ENCODE measurements around the gene IFITM10. TPM values are rescaled to one million over a fixed set of nuclear protein-coding genes. Genes with fewer than 3 reads are reported as not detected.

IFITM10 gene
- total RNA-seq, 2 donors from 2014 or later: 0.17 to 0.42 TPM

DNA sequence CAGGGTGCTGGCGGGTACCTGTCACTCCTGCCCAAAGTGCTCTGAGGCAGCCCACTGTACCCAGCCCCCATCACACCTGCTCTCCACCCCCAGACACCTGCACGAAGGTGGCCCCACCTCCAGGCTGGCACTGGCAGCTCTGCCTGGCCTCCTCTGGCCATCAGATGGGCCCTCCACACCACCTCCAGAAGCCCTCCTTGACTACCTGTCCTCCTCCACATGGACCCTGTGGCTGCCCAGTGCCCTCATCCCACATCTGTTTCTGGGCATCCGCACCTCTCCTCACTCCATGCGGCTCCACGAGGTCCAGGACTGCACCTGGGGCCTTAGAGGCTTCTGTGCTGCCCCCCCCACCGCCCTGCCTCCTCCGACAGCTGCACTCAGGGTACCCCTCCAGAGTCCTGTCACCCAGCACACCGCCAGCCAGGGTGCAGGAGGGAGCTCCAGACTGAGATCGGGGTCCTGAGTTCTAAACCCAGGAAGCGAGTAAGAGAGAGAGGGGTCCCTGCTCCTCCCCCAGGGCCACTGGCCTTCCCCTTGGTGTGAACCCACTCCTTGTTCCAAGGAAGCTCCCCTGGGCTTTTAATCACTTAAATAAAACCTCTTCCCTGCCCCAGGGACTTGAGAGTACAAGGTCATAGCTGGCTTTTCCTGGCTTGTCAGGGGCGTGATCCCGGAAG lies 11.6 kb upstream of the IFITM10 start:
- H3K4me3 Mint-ChIP-seq: peak overlapping the region; percentile 59
- H3K27ac Mint-ChIP-seq: peak overlapping the region; percentile 43
- H3K27me3 Mint-ChIP-seq: no peaks in the 10 kb centered on the region
- H3K4me1 Mint-ChIP-seq: peaks cover 4% of the 10 kb centered on the region
- no peaks in the 10 kb centered on the region for H3K9me3 Mint-ChIP-seq
- ATAC-seq (replicated peaks): no peak
- no peaks in the 10 kb centered on the region for H3K36me3 Mint-ChIP-seq (ENCODE audit: low read depth)

DNA sequence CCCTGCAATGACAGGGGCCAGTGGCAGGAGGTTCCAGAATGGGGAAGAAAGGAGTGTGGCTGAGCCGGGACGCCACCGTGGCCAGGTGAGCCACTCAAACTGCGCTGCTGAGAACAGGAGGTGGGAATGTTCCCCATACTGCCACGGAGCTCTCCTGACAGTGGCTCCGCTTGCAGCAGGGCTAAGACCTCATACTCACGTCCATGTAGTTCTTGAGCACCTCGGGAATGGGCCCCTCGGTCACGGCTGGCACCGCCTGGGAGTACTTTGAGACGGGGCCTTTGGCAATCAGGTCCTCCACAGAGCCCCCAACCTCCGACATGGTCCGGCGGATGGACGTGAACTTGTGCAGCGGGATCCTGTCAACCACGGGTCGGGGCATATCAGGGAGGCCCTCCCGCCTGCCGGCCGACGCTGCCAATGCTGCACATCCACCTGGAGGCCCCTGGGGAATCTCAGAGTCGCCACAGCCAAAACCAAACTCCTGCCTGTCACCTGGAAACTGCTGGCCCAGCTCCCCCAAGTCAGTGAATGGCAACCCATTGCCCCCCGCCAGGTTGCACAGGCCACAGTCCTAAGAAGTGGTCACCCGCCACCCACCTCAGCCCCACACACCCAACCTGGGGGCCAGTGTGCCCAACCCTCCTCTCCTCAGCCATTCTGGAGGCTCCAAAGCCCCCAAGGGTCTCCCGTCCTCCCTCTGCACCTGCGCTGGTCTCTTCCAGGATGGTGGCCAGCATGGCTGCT lies 10.9 kb upstream of the IFITM10 start:
- Mint-ChIP-seq H3K9me3 (no peaks in the 10 kb centered on the region), H3K36me3 (ENCODE audit: low read depth) (no peaks in the 10 kb centered on the region), H3K27ac (no peak overlapping the region), H3K4me1 (peaks cover 4% of the 10 kb centered on the region), H3K27me3 (no peaks in the 10 kb centered on the region), H3K4me3 (no peak overlapping the region)
- no peak for ATAC-seq (replicated peaks)

DNA sequence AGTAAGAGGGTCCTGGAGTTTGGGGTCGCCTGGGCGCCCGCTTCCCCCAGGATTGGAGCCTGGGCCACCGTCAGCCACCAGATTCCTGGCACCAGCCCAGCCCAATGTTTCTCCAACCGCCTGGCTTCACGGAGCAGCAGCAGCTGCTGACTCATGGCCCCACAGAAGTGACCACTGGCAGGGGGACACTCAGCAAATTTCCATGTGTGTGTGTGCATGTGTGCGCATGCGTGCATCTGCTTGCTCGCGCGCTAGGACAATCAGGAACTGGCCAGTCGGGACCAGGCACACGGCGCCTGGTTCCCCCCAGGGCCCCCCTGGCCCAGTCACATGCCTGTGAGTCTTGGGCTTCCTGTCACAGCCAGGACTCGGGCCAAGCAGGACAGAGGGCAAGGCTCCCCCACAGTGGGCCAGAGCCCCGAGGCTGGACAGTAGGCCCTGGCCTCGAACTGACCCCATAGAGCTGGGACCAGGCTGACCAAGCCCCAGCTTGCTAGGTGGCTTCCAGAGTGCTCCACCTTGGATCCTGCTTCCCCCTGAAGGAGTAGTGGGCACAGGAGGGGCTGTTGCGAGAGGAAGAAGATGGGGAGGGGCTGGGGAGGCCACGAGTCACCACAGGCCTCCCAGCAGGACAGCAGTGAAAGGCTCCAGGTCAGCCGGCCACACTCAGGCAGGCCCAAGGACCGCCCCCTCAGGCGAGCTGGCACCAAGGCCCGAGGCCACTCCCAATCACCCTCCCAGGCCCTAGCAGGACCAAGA lies 10.1 kb upstream of the IFITM10 start:
- H3K9me3 Mint-ChIP-seq: no peaks in the 10 kb centered on the region
- no peak overlapping the region for H3K27ac Mint-ChIP-seq
- ATAC-seq (replicated peaks): no peak
- no peaks in the 10 kb centered on the region for H3K27me3 Mint-ChIP-seq
- H3K4me3 Mint-ChIP-seq: no peak overlapping the region
- peaks cover 4% of the 10 kb centered on the region for H3K4me1 Mint-ChIP-seq
- H3K36me3 Mint-ChIP-seq (ENCODE audit: low read depth): peaks cover 5% of the 10 kb centered on the region

- no peak for ATAC-seq (replicated peaks)
- Mint-ChIP-seq H3K9me3 (no peaks in the 10 kb centered on the region), H3K36me3 (ENCODE audit: low read depth) (peaks cover 11% of the 10 kb centered on the region), H3K27me3 (no peaks in the 10 kb centered on the region), H3K27ac (no peak overlapping the region), H3K4me1 (peaks cover 4% of the 10 kb centered on the region), H3K4me3 (no peak overlapping the region)
These were observed 9.4 kb upstream of the IFITM10 start for GRCh38 chr11:1759851-1760220.

GRCh38 chr11:1759151-1759850 lies 8.9 kb upstream of the IFITM10 start:
- Mint-ChIP-seq H3K4me1 (peaks cover 4% of the 10 kb centered on the region), H3K9me3 (no peaks in the 10 kb centered on the region), H3K4me3 (peak overlapping the region; percentile 59), H3K27ac (peak overlapping the region; percentile 87), H3K36me3 (ENCODE audit: low read depth) (peaks cover 16% of the 10 kb centered on the region), H3K27me3 (no peaks in the 10 kb centered on the region)
- ATAC-seq (replicated peaks): no peak

DNA sequence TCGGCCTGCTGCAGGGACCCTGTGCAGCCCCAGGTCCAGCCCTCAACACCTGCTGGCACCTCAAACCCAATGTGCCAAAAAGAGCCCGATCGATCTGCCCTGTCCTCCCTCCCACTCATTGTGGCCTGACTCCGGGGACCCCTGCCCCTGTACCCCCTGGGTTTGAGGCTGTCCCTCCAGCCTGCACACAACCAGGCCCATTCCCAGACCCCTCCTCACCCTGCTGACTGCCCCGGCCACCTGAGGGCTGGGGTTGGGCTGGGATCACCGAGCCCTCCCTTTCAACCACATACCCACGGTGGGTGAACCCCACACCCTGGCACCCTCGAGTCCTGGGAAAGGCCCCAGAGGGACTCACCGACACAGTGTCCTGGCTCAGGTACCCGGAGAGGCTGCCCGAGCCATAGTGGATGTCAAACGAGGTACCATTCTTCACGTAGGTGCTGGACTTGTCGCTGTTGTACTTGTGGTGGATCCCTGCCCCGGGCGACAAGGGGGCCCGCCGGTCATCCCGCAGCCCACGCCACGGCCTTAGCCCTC lies 8.3 kb upstream of the IFITM10 start:
- peaks cover 4% of the 10 kb centered on the region for H3K4me1 Mint-ChIP-seq
- peaks cover 18% of the 10 kb centered on the region for H3K36me3 Mint-ChIP-seq (ENCODE audit: low read depth)
- peak overlapping the region; percentile 87 for H3K27ac Mint-ChIP-seq
- H3K4me3 Mint-ChIP-seq: peak overlapping the region; percentile 59
- H3K9me3 Mint-ChIP-seq: no peaks in the 10 kb centered on the region
- no peaks in the 10 kb centered on the region for H3K27me3 Mint-ChIP-seq
- no peak for ATAC-seq (replicated peaks)

DNA sequence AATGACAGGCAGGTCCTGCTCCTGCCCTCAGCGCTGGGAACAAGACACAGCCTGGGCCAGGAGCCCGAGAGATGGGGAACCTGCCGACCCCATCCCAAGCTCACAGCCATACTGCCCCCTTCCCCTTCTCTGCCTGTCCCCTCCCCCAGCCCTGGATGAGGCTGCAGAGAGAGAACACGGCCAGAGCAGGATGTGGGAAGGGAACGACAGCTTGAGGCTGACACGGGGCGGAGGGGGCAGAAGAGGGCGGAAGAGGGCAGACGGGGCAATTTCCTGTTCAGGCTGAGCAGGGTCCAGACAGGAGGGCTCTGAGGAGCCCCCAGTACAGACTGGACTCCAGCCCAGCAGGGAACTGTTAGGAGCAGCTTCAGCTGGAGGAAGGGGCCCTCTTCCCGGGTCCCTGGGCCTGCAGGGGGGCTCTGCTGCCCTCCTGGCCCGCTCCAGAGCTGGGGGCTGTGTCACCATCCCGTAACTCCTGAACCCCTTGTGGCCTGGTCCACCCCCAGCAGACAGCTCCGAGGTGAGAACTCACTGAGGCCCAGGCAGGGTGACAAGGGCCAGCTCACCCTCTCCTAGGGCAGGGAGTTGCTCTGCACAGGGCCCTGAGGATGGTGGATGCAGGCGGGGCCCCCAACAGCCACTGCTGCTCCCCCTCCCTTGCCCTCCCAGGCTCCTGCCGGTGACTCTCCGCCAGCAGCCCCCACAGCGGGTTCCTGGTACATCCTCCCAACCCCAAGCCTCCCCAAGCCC lies 7.6 kb upstream of the IFITM10 start:
- Mint-ChIP-seq H3K4me3 (peak overlapping the region; percentile 59), H3K27me3 (no peaks in the 10 kb centered on the region), H3K36me3 (ENCODE audit: low read depth) (peaks cover 22% of the 10 kb centered on the region), H3K27ac (peak overlapping the region; percentile 87), H3K9me3 (no peaks in the 10 kb centered on the region), H3K4me1 (peaks cover 4% of the 10 kb centered on the region)
- peak; percentile 84 for ATAC-seq (replicated peaks)

DNA sequence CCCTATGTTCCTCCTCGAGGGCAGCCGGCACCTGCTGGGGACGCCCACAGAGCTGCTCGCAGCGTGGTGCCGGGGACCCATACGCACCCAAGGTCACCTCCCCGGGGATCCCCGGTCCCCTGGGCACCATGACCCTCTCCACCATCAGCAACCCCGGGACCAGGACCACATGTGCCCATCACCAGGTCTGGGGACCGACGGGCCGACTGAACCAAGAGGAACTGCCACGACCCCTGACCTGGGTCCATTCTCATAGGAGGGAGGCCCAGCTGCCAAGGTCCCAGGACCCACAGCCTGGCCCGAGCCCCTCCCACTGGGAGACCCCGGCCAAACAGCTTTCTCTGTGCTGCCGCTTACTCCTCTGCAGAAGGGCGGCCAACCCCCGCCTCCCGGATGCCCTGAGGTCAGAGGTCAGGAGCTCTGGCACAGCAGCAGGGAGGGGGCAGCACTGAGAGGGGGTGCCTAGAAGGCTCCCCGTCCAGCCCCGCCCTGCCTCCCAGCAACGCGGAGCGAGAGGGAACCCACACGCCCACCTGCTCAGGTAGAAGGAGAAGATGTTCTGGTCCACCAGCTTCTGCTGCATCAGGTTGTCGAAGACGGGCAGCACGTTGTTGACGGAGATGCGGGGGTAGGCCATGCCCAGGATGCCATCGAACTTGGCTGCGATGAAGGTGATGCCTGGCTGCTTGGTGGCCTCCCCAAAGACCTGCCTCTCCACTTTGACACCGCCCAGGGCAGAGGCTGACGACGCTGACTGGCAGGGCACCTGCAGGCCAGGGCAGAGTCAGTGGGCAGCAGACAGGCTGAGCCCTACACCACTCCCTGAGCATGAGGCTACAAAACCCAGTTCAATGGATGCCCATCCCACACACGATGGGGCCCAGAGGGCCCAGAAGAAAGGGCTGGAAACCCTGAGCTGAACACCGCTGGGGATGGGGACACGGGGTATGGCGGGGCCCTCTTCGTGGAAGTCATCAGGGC lies 6.7 kb upstream of the IFITM10 start:
- Mint-ChIP-seq H3K4me3 (peak overlapping the region; percentile 59), H3K27me3 (no peaks in the 10 kb centered on the region), H3K36me3 (ENCODE audit: low read depth) (peaks cover 27% of the 10 kb centered on the region), H3K27ac (peak overlapping the region; percentile 87), H3K4me1 (peaks cover 4% of the 10 kb centered on the region), H3K9me3 (no peaks in the 10 kb centered on the region)
- ATAC-seq (replicated peaks): no peak

DNA sequence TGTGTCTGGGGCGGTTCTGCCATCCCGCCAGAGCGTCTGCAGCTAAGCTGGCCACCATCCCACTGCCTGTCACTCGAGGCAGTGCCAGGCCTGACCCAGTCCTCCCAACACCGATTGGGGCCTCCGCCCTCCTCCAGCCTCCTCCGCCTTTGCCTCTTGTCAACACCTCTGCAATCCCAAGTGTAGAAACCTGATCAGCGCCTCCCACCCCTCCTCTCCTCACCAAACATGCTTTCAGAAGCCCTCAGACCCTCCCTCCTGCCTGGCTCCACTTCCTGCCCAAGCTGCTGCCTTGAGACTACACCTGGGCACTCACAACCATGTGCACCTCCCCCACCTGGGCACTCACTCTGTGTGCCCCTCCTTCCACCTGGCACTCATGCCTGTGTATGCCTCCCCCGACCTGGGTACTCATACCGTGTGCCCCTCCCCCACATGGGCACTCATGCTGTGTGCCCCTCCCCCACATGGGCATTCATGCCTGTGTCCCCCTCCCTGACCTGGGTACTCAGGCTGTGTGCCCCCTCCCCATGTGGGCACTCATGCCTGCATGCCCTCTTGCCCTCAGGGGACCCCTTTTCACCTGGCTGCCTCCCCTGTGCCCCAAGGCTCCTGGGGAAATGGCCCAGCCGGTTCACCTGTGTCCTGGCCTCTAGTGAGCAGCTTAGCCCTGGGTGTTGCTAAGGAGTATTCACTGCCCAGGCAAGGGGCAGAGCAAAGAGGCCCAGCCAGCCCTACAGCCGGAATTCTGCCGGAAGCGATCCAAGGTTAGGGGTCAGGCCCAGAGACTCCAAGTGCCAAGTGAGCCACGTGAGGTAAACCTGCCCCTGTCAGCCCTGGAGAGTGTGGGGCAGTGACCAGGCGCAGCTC lies 5.5 kb upstream of the IFITM10 start:
- Mint-ChIP-seq H3K27ac (no peak overlapping the region), H3K9me3 (no peaks in the 10 kb centered on the region), H3K4me1 (peaks cover 4% of the 10 kb centered on the region), H3K27me3 (no peaks in the 10 kb centered on the region), H3K36me3 (ENCODE audit: low read depth) (peaks cover 27% of the 10 kb centered on the region), H3K4me3 (no peak overlapping the region)
- ATAC-seq (replicated peaks): no peak

DNA sequence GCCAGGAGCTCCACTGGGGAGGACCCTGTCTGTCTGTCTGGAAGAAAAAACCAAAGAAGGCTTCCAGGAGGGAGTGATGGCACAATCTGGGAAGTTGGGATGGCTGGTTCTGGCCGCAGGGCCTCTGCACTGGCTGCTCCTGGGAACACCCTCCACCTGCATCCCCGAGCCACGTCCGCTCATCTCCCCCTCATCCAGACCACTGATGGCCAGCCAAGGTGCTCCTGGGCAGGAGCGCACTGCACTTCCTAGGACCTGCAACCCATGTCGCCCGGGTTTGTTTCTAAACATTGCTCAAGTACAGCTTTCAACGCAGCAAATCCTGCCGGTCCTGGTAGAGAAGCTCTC lies 4.9 kb upstream of the IFITM10 start:
- no peaks in the 10 kb centered on the region for H3K9me3 Mint-ChIP-seq
- no peak for ATAC-seq (replicated peaks)
- no peak overlapping the region for H3K4me3 Mint-ChIP-seq
- H3K27me3 Mint-ChIP-seq: peaks cover 3% of the 10 kb centered on the region
- peaks cover 27% of the 10 kb centered on the region for H3K36me3 Mint-ChIP-seq (ENCODE audit: low read depth)
- H3K27ac Mint-ChIP-seq: no peak overlapping the region
- peaks cover 4% of the 10 kb centered on the region for H3K4me1 Mint-ChIP-seq

GRCh38 chr11:1754376-1755150 lies 4.2 kb upstream of the IFITM10 start:
- peaks cover 27% of the 10 kb centered on the region for H3K36me3 Mint-ChIP-seq (ENCODE audit: low read depth)
- H3K27me3 Mint-ChIP-seq: peaks cover 11% of the 10 kb centered on the region
- no peak for ATAC-seq (replicated peaks)
- H3K4me1 Mint-ChIP-seq: peaks cover 7% of the 10 kb centered on the region
- H3K4me3 Mint-ChIP-seq: no peak overlapping the region
- no peaks in the 10 kb centered on the region for H3K9me3 Mint-ChIP-seq
- H3K27ac Mint-ChIP-seq: no peak overlapping the region

- Mint-ChIP-seq H3K4me1 (peaks cover 8% of the 10 kb centered on the region), H3K36me3 (ENCODE audit: low read depth) (peaks cover 27% of the 10 kb centered on the region), H3K27me3 (peaks cover 13% of the 10 kb centered on the region), H3K9me3 (no peaks in the 10 kb centered on the region), H3K4me3 (no peak overlapping the region), H3K27ac (no peak overlapping the region)
- ATAC-seq (replicated peaks): no peak
These were observed 3.5 kb upstream of the IFITM10 start for GRCh38 chr11:1753929-1754305.
